A549 (cell line): ENCODE results near the gene OPCML. TPM values are rescaled to one million over a fixed set of nuclear protein-coding genes. Genes with fewer than 3 reads are reported as not detected.

ENCODE experiments used
- ATAC-seq, 2 experiments: fragments of 200-7000 bp in 1 of 2; fragments of >200 bp in 1 of 2; cut with Nextera tagmentation in 1 of 2; cut with Tn5 transposase in 1 of 2; 3 replicates each; pipeline versions ENCODE4 v1.8.0 to v1.9.1; 2018 to 2020; ENCODE audit warnings: mild to moderate bottlenecking in 1 of 2, moderate library complexity in 1 of 2
- CTCF ChIA-PET: fragments of 300-600 bp; sonication (Branson Sonifier 250); formaldehyde crosslinking; extraction: SDS; loops from one replicate; lab custom pipeline; 2021; ENCODE audit warnings: antibody characterized with exemption, inconsistent platforms; lab: Yijun Ruan, JAX
- POLR2A ChIA-PET: fragments of 350-600 bp; formaldehyde crosslinking; extraction: SDS; loops from one replicate; lab custom pipeline; 2021; ENCODE audit warnings: antibody characterized with exemption, inconsistent platforms; lab: Yijun Ruan, JAX
- DNase-seq, 2 experiments: peaks; one replicate each; pipeline versions ENCODE4 v3.0.0 to v3.0.0-alpha.2; 2011 to 2016; ENCODE audit warnings: low read depth in 1 of 2, low spot score in 1 of 2
- FAIRE-seq: peaks from 2 replicates; lab custom pipeline; 2011; peaks lifted over from hg19 to GRCh38; lab: Jason Lieb, UNC
- H3K27ac ChIP-seq, 2 experiments: fragments of >200 bp; sonication (Bioruptor Twin); formaldehyde crosslinking; 3 replicates each; pipeline ENCODE4 v1.5.1; 2016 to 2017
- H3K4me1 ChIP-seq: fragments of >200 bp; sonication (Bioruptor Twin); formaldehyde crosslinking; 3 replicates; pipeline ENCODE4 v1.6.1; 2016
- H3K4me2 ChIP-seq: fragments of >200 bp; sonication (Bioruptor Twin); formaldehyde crosslinking; 3 replicates; pipeline ENCODE4 v1.6.1; 2016
- H3K4me3 ChIP-seq: fragments of >200 bp; sonication (Bioruptor Twin); formaldehyde crosslinking; 3 replicates; pipeline ENCODE4 v1.5.1; 2016
- H3K9me3 ChIP-seq: fragments of >200 bp; sonication (Bioruptor Twin); formaldehyde crosslinking; 3 replicates; pipeline ENCODE4 v1.6.1; 2016
- ATOH8 ChIP-seq: fragments of 250-450 bp; sonication (Bioruptor Pico); IDR thresholded peaks from 2 replicates; pipeline ENCODE4 v1.5.0; 2020; ENCODE audit warnings: low read depth, mild to moderate bottlenecking, moderate library complexity
- CBX2 ChIP-seq: fragments of 200-600 bp; sonication (generic); IDR thresholded peaks from 2 replicates; pipeline ENCODE4 v1.6.1; 2016; ENCODE audit warnings: low read depth, mild to moderate bottlenecking, borderline replicate concordance
- CEBPB ChIP-seq, 2 experiments: fragments of >200 bp in 1 of 2; sonication (Bioruptor Twin) in 1 of 2; formaldehyde crosslinking in 1 of 2; IDR thresholded peaks; 2 replicates each; pipeline ENCODE4 v1.6.1; 2012 to 2016
- EHMT2 ChIP-seq: fragments of 200-600 bp; sonication (generic); IDR thresholded peaks from 2 replicates; pipeline ENCODE4 v1.6.1; 2016; ENCODE audit warnings: antibody characterized with exemption, low read depth, mild to moderate bottlenecking, moderate library complexity
- ESRRA ChIP-seq: fragments of 150-350 bp; IDR thresholded peaks from 2 replicates; pipeline ENCODE4 v1.6.1; 2014; ENCODE audit warnings: mild to moderate bottlenecking, low read length, borderline replicate concordance
- FOSL2 ChIP-seq, 2 experiments: fragments of 450-650 bp in 1 of 2; fragments of >200 bp in 1 of 2; sonication (Bioruptor Twin) in 1 of 2; formaldehyde crosslinking; IDR thresholded peaks; 2 replicates each; pipeline versions ENCODE4 v1.5.0 to v1.6.1; 2016 to 2020; ENCODE audit warnings: mild to moderate bottlenecking in 1 of 2, moderate library complexity in 1 of 2
- GATA3 ChIP-seq: IDR thresholded peaks from 2 replicates; pipeline ENCODE4 v1.6.1; 2012; ENCODE audit warnings: borderline replicate concordance
- HDAC2 ChIP-seq: fragments of 200-600 bp; sonication (generic); IDR thresholded peaks from 2 replicates; pipeline ENCODE4 v1.6.1; 2016
- HEYL ChIP-seq: fragments of 250-450 bp; sonication (Bioruptor Pico); IDR thresholded peaks from 2 replicates; pipeline ENCODE4 v1.8.0; 2021; ENCODE audit warnings: mild to moderate bottlenecking, moderate library complexity
- HOXB5 ChIP-seq: fragments of 250-450 bp; sonication (Bioruptor Pico); IDR thresholded peaks from 2 replicates; pipeline ENCODE4 v1.5.0; 2020; ENCODE audit warnings: mild to moderate bottlenecking, moderate library complexity
- JUNB ChIP-seq: fragments of >200 bp; sonication (Bioruptor Twin); formaldehyde crosslinking; IDR thresholded peaks from 2 replicates; pipeline ENCODE4 v1.6.1; 2016
- KDM1A ChIP-seq: fragments of 200-600 bp; sonication (generic); IDR thresholded peaks from 2 replicates; pipeline ENCODE4 v1.6.1; 2016; ENCODE audit warnings: low read depth, mild to moderate bottlenecking
- MAZ ChIP-seq: fragments of 150-350 bp; IDR thresholded peaks from 2 replicates; pipeline ENCODE4 v1.6.1; 2014; ENCODE audit warnings: antibody characterized with exemption, low read depth, low read length, borderline replicate concordance
- MYC ChIP-seq: IDR thresholded peaks from 2 replicates; pipeline ENCODE4 v1.6.1; 2012; ENCODE audit warnings: mild to moderate bottlenecking, inconsistent platforms, low read length, improper control_type of control experiment, borderline replicate concordance
- NFE2L2 ChIP-seq: fragments of 150-350 bp; conservative IDR thresholded peaks from 2 replicates; pipeline ENCODE4 v1.6.1; 2014; ENCODE audit warnings: low read length
- NR3C1 ChIP-seq: fragments of >200 bp; sonication (Bioruptor Twin); formaldehyde crosslinking; IDR thresholded peaks from 3 replicates; pipeline ENCODE4 v1.6.1; 2017
- POLR2A ChIP-seq: IDR thresholded peaks from 2 replicates; pipeline ENCODE4 v1.6.1; 2012; ENCODE audit warnings: mild to moderate bottlenecking, low read length
- POLR2AphosphoS2 ChIP-seq: conservative IDR thresholded peaks from 2 replicates; pipeline ENCODE4 v1.6.1; 2012; ENCODE audit warnings: low read length, improper control_type of control experiment, inconsistent platforms
- RCOR1 ChIP-seq: fragments of 150-350 bp; IDR thresholded peaks from 2 replicates; pipeline ENCODE4 v1.6.1; 2014; ENCODE audit warnings: antibody characterized with exemption, low read length, low read depth
- RFX5 ChIP-seq: fragments of 450-650 bp; IDR thresholded peaks from 2 replicates; pipeline ENCODE4 v1.7.1; 2014; ENCODE audit warnings: antibody characterized with exemption, mild to moderate bottlenecking, moderate library complexity
- RNF2 ChIP-seq: fragments of 200-600 bp; sonication (generic); IDR thresholded peaks from 2 replicates; pipeline ENCODE4 v1.6.1; 2016; ENCODE audit warnings: low read depth, mild to moderate bottlenecking, antibody characterized with exemption, moderate library complexity, borderline replicate concordance
- SMC3 ChIP-seq: fragments of >200 bp; sonication (Bioruptor Twin); formaldehyde crosslinking; IDR thresholded peaks from 3 replicates; pipeline ENCODE4 v1.6.1; 2018; ENCODE audit warnings: inconsistent platforms
- TFCP2L1 ChIP-seq: fragments of 250-450 bp; sonication (Bioruptor Pico); IDR thresholded peaks from 2 replicates; pipeline ENCODE4 v1.5.0; 2021; ENCODE audit warnings: mild to moderate bottlenecking
- TP53 ChIP-seq: fragments of 250-450 bp; sonication (Bioruptor Pico); IDR thresholded peaks from 2 replicates; pipeline ENCODE4 v1.5.0; 2021; ENCODE audit warnings: mild to moderate bottlenecking, moderate library complexity
- USF2 ChIP-seq: fragments of 450-650 bp; IDR thresholded peaks from 2 replicates; pipeline ENCODE4 v1.6.1; 2014; ENCODE audit warnings: antibody characterized with exemption
- ZC3H11A ChIP-seq: fragments of 450-650 bp; IDR thresholded peaks from 2 replicates; pipeline ENCODE4 v1.6.1; 2014; ENCODE audit warnings: antibody characterized with exemption, mild to moderate bottlenecking
- ZFP36 ChIP-seq: fragments of 450-650 bp; IDR thresholded peaks from 2 replicates; pipeline ENCODE4 v1.6.1; 2014; ENCODE audit warnings: borderline replicate concordance; ENCODE audit not compliant: partially characterized antibody
- ZSCAN20 ChIP-seq: fragments of 250-450 bp; sonication (Bioruptor Pico); IDR thresholded peaks from 2 replicates; pipeline ENCODE4 v1.8.0; 2022; ENCODE audit warnings: mild to moderate bottlenecking, moderate library complexity
- WGBS: methylation state at CpG from one replicate; pipeline ENCODE4 v1.1.6; 2017; ENCODE audit errors: missing lambda C conversion rate; 5-methylcytosine and 5-hydroxymethylcytosine counted together
- polyA plus RNA-seq, 4 experiments: library from polyadenylated mRNA; depleted of rRNA in 3 of 4; stranded (reverse); fragments of >200 nt; fragmentation: RNase III in 1 of 4; extraction: RNeasy Plus Mini Kit Qiagen cat#74134 plus additional on column Dnase treatment in 1 of 4; gene quantifications; 2 replicates in 3 of 4; 3 replicates in 1 of 4; pipeline ENCODE4 v1.2.3, GENCODE V29; 2011 to 2017
- TF ChIP-seq, protein P1 (sequence below): fragments of >200 bp; sonication (Bioruptor Twin); formaldehyde crosslinking; IDR thresholded peaks from 3 replicates; pipeline ENCODE4 v1.5.1; 2016
- TF ChIP-seq, protein P2 (sequence below): IDR thresholded peaks from 2 replicates; pipeline ENCODE4 v1.6.1; 2012; ENCODE audit warnings: low read depth, borderline replicate concordance
- TF ChIP-seq, protein P3 (sequence below): fragments of >200 bp; sonication (Bioruptor Twin); formaldehyde crosslinking; IDR thresholded peaks from 2 replicates; pipeline ENCODE4 v1.6.1; 2016

The OPCML gene
- polyA plus RNA-seq, 2 of the 4 experiments (the other 2 are of a cell fraction) = not detected

- TF ChIP-seq RFX5 (no peak), TP53 (CRISPR knock-in tag) (no peak), HDAC2 (no peak), GATA3 (no peak)
- TF ChIP-seq, protein P1, sequence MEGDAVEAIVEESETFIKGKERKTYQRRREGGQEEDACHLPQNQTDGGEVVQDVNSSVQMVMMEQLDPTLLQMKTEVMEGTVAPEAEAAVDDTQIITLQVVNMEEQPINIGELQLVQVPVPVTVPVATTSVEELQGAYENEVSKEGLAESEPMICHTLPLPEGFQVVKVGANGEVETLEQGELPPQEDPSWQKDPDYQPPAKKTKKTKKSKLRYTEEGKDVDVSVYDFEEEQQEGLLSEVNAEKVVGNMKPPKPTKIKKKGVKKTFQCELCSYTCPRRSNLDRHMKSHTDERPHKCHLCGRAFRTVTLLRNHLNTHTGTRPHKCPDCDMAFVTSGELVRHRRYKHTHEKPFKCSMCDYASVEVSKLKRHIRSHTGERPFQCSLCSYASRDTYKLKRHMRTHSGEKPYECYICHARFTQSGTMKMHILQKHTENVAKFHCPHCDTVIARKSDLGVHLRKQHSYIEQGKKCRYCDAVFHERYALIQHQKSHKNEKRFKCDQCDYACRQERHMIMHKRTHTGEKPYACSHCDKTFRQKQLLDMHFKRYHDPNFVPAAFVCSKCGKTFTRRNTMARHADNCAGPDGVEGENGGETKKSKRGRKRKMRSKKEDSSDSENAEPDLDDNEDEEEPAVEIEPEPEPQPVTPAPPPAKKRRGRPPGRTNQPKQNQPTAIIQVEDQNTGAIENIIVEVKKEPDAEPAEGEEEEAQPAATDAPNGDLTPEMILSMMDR = no peak
These were observed 462.1 kb downstream of the OPCML start (continued) for GRCh38 chr11:133070021-133070713.

- DNase-seq (no peak), FAIRE-seq (no peak)
- CTCF ChIA-PET = no interaction called here
- no peak overlapping the region for H3K4me2 ChIP-seq
- no peak overlapping the region for H3K27ac ChIP-seq
- POLR2A ChIA-PET = no interaction called here
- TF ChIP-seq CBX2 (no peak), USF2 (no peak), ZC3H11A (no peak), GATA3 (no peak), MYC (no peak), SMC3 (no peak), ESRRA (no peak), NR3C1 (no peak), ZSCAN20 (CRISPR knock-in tag) (no peak)
- TF ChIP-seq, protein P2, sequence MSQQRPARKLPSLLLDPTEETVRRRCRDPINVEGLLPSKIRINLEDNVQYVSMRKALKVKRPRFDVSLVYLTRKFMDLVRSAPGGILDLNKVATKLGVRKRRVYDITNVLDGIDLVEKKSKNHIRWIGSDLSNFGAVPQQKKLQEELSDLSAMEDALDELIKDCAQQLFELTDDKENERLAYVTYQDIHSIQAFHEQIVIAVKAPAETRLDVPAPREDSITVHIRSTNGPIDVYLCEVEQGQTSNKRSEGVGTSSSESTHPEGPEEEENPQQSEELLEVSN = no peak
- TF ChIP-seq, protein P3, sequence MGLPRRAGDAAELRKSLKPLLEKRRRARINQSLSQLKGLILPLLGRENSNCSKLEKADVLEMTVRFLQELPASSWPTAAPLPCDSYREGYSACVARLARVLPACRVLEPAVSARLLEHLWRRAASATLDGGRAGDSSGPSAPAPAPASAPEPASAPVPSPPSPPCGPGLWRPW = no peak
- TF ChIP-seq, all 56 proteins: peak for 0
- WGBS = 47% methylated on average over 12 of the region's 13 CpGs
- no peak for ATAC-seq
- Histone ChIP-seq H3K9me3 (no peaks in the 10 kb centered on the region), H3K4me3 (no peak overlapping the region), H3K4me1 (no peaks in the 10 kb centered on the region)
These were observed 466.3 kb downstream of the OPCML start for GRCh38 chr11:133065847-133066485.

DNA sequence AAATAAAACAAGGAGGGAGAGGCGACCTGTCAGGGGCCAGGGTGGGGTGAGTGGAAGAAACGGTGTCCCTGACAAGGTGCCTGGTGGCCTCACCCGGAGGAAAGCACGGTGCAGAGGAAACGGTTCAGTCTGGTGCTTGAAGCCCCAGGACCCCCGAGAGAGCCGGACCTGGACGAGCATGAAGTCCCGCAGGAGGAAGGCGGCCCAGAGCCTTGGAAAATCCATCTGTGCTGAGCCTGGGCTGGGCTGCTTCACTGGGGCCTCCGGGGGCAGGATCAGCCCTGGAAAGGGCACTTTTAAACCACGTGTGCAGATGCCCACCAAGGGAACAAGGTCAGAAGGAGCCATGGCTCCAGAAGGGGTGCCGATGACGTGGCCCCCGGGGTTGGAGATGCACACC lies 467.3 kb downstream of the OPCML start:
- Histone ChIP-seq H3K4me1 (no peaks in the 10 kb centered on the region), H3K9me3 (no peaks in the 10 kb centered on the region), H3K4me3 (no peak overlapping the region), H3K4me2 (no peak overlapping the region), H3K27ac (no peak overlapping the region)
- CTCF ChIA-PET = no interaction called here
- POLR2A ChIA-PET = no interaction called here
- FAIRE-seq (no peak), DNase-seq (no peak)
- 27% methylated on average over 12 of the region's 15 CpGs for WGBS
- TF ChIP-seq ATOH8 (CRISPR knock-in tag) (no peak), USF2 (no peak), RNF2 (no peak), ZFP36 (no peak), FOSL2 (IDR thresholded peaks at IDR 0.05) (no peak), FOSL2 (CRISPR knock-in tag; IDR thresholded peaks at IDR 0.05) (no peak), RCOR1 (no peak), POLR2A (no peak), HEYL (CRISPR knock-in tag) (no peak), TFCP2L1 (no peak), POLR2AphosphoS2 (no peak), EHMT2 (no peak), NFE2L2 (no peak), CEBPB (IDR thresholded peaks at IDR 0.05) (no peak), NR3C1 (no peak), MAZ (no peak), HOXB5 (CRISPR knock-in tag) (no peak), JUNB (no peak), KDM1A (no peak)
- TF ChIP-seq, all 56 proteins: peak for 0
- no peak for ATAC-seq
